Ishikawa (cell line): ENCODE results near the gene SGTA.

Source experiments
- CREB1 ChIP-seq: IDR thresholded peaks from 2 replicates; pipeline ENCODE4 v1.6.1; 2012; ENCODE audit warnings: low read depth
- EGR1 ChIP-seq: IDR thresholded peaks from 2 replicates; pipeline ENCODE4 v1.6.1; 2012
- EP300 ChIP-seq: IDR thresholded peaks from 2 replicates; pipeline ENCODE4 v1.6.1; 2012; ENCODE audit warnings: borderline replicate concordance
- FOXM1 ChIP-seq: IDR thresholded peaks from 2 replicates; pipeline ENCODE4 v1.6.1; 2012; ENCODE audit warnings: low read depth, borderline replicate concordance
- RAD21 ChIP-seq: IDR thresholded peaks from 2 replicates; pipeline ENCODE4 v1.6.1; 2012; ENCODE audit warnings: low read depth
- TAF1 ChIP-seq: IDR thresholded peaks from 2 replicates; pipeline ENCODE4 v1.6.1; 2012; ENCODE audit warnings: low read depth, mild to moderate bottlenecking
- TEAD4 ChIP-seq: IDR thresholded peaks from 2 replicates; pipeline ENCODE4 v1.6.1; 2012
- YY1 ChIP-seq: IDR thresholded peaks from 2 replicates; pipeline ENCODE4 v1.6.1; 2012; ENCODE audit warnings: low read depth
- TF ChIP-seq, protein P1 (sequence below): IDR thresholded peaks from 2 replicates; pipeline ENCODE4 v1.6.1; 2012; ENCODE audit warnings: low read depth, mild to moderate bottlenecking
- TF ChIP-seq, protein P2 (sequence below): IDR thresholded peaks from 2 replicates; pipeline ENCODE4 v1.6.1; 2012
- TF ChIP-seq, protein P3 (sequence below): IDR thresholded peaks from 2 replicates; pipeline ENCODE4 v1.6.1; 2012

GRCh38 chr19:2791876-2792275, 8.8 kb upstream of the SGTA start:
- TF ChIP-seq EP300 (no peak), TAF1 (no peak), CREB1 (no peak), FOXM1 (no peak), RAD21 (no peak), TEAD4 (no peak), YY1 (no peak), EGR1 (no peak)
- TF ChIP-seq, protein P1, sequence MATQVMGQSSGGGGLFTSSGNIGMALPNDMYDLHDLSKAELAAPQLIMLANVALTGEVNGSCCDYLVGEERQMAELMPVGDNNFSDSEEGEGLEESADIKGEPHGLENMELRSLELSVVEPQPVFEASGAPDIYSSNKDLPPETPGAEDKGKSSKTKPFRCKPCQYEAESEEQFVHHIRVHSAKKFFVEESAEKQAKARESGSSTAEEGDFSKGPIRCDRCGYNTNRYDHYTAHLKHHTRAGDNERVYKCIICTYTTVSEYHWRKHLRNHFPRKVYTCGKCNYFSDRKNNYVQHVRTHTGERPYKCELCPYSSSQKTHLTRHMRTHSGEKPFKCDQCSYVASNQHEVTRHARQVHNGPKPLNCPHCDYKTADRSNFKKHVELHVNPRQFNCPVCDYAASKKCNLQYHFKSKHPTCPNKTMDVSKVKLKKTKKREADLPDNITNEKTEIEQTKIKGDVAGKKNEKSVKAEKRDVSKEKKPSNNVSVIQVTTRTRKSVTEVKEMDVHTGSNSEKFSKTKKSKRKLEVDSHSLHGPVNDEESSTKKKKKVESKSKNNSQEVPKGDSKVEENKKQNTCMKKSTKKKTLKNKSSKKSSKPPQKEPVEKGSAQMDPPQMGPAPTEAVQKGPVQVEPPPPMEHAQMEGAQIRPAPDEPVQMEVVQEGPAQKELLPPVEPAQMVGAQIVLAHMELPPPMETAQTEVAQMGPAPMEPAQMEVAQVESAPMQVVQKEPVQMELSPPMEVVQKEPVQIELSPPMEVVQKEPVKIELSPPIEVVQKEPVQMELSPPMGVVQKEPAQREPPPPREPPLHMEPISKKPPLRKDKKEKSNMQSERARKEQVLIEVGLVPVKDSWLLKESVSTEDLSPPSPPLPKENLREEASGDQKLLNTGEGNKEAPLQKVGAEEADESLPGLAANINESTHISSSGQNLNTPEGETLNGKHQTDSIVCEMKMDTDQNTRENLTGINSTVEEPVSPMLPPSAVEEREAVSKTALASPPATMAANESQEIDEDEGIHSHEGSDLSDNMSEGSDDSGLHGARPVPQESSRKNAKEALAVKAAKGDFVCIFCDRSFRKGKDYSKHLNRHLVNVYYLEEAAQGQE = no peak
- TF ChIP-seq, protein P2, sequence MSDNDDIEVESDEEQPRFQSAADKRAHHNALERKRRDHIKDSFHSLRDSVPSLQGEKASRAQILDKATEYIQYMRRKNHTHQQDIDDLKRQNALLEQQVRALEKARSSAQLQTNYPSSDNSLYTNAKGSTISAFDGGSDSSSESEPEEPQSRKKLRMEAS = no peak
- TF ChIP-seq, protein P3, sequence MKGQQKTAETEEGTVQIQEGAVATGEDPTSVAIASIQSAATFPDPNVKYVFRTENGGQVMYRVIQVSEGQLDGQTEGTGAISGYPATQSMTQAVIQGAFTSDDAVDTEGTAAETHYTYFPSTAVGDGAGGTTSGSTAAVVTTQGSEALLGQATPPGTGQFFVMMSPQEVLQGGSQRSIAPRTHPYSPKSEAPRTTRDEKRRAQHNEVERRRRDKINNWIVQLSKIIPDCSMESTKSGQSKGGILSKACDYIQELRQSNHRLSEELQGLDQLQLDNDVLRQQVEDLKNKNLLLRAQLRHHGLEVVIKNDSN = no peak
